Stomach (tissue), 4 donors: ENCODE measurements around the gene ANKRD44.

Experiments used
- CTCF ChIP-seq, 7 experiments: fragments of 450-650 bp in 4 of 7; fragments of 200-600 bp in 3 of 7; sonication (generic) in 3 of 7; IDR thresholded peaks; one replicate each; pipeline ENCODE4 v1.5.1; 2016 to 2019; ENCODE audit warnings: antibody characterized with exemption in 7 of 7, control low read depth in 2 of 7, mild to moderate bottlenecking in 1 of 7
- POLR2A ChIP-seq, 4 donors: fragments of 450-650 bp; IDR thresholded peaks; one replicate each; pipeline ENCODE4 v1.6.1; 2016; ENCODE audit warnings: antibody characterized with exemption in 4 of 4, control low read depth in 2 of 4, mild to moderate bottlenecking in 1 of 4, moderate library complexity in 1 of 4
- POLR2AphosphoS5 ChIP-seq, 3 donors: sonication (generic); formaldehyde crosslinking; IDR thresholded peaks; one replicate each; pipeline ENCODE4 v1.6.1; 2016; ENCODE audit warnings: antibody characterized with exemption in 3 of 3

GRCh38 chr2:197264332-197264731 is 46.2 kb downstream of the ANKRD44 start:
- no peak for TF ChIP-seq CTCF (IDR thresholded peaks at IDR 0.05)
- no peak for TF ChIP-seq POLR2A (IDR thresholded peaks at IDR 0.05)
- no peak for TF ChIP-seq POLR2AphosphoS5 (IDR thresholded peaks at IDR 0.05)
